GM21737 (cell line): ENCODE data around the gene UMPS.
"Not testable (repeated sequence)": the region's sequence is repeated elsewhere in the genome, so short reads cannot be mapped to it uniquely, and the experiment has no call there.

ENCODE experiments used
- ATAC-seq: cut with Tn5 transposase; IDR thresholded peaks from one replicate; pipeline ENCODE4 v1.9.1; 2021; ENCODE audit warnings: mild to moderate bottlenecking, moderate library complexity; ENCODE audit not compliant: unreplicated experiment

Gene UMPS

DNA sequence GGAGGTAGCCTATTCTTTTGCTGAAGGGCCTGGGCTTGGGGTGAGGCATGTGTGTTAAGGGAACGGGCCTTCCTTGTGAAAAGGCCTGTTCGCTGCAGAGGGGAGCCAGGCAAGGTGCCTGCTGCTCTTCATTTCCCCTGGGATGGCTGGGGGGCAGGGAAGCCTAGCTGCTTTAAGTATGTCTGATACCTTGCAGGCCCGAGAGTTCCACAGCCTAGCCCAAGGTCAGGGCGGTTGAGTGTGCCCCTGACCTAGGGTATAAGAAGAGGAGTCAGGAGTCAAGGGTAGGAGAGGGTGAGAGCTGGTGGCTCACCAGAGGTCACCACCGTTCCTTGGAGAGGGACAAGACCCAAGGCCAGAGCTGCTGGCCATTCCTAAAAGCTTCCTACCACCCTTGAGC lies 46.6 kb downstream of the UMPS start:
- no peak for ATAC-seq

DNA sequence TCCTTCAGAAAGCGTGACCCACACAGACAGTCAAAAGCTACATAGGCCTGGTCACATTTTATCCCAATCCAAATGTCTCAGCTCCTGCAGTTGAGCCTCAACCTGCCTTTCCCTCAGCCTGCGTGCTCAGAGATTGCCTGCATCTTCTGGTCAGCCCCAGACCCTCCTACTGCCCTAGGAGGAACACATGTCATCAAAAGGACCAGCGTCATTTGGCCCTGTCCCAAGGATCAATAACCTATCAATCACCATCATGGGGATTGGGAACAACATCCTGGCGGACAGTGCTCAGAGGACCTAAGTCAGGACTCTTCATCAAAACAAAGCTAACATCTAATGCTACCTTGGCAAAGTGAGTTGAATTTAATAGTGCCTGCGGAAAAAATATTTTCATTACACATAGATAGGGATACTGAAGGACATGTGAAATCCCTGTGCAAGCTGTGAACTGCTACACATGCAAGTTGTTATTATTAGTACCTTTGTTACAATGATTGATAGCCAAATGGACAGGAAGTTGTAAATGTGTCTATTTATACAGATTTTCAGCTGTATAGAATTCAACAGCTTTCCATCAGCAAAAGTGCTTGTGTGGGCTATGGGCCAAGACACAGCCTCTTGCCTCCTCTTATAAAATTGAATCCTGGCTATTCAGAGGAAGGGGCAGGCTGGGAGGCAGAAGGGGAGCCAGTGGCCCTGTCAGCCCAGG lies 47.7 kb downstream of the UMPS start:
- ATAC-seq, result no peak

DNA sequence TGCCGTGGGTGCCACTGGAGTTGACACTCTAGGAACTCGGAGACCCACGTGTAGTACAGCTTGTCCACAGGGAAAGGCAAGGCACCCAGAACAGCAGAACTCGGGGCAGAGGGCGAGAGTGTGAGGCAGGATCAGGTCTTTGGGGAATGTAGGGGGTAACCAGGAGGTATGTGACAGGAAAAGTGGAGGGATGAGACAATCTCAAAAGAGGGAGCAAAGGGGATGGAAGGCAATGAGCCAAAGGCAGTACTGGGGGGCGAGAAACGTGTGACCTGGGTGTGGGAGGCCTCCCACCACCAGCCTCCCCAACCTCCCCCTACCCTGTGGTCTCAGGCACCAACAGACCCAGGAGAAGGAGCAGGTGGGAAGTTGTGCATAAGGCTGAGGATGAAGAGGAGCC lies 48.9 kb downstream of the UMPS start:
- no peak for ATAC-seq

DNA sequence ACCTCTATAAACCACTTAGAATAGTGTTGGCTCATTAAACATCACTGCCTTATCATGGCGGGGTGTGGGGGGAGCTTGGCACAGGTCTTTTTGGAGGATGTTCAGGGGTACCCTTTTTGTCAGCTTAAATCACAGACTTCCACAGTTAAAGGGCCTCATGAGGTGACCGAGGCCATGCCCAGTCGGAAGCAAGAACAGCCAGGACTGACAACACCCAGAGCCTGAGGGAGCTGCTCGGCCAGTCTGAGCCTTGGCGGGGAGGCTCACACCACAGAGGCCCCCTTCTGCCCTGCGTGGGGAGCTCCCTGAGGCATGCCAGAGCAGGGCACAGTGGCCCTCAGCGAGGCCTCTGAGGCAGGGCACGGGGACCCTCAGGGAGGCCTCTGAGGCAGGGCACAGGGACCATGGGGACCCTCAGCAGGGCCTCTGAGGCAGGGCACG lies 49.5 kb downstream of the UMPS start:
- no peak for ATAC-seq

GRCh38 chr3:124780356-124780755 lies 50.1 kb downstream of the UMPS start:
- no peak for ATAC-seq

DNA sequence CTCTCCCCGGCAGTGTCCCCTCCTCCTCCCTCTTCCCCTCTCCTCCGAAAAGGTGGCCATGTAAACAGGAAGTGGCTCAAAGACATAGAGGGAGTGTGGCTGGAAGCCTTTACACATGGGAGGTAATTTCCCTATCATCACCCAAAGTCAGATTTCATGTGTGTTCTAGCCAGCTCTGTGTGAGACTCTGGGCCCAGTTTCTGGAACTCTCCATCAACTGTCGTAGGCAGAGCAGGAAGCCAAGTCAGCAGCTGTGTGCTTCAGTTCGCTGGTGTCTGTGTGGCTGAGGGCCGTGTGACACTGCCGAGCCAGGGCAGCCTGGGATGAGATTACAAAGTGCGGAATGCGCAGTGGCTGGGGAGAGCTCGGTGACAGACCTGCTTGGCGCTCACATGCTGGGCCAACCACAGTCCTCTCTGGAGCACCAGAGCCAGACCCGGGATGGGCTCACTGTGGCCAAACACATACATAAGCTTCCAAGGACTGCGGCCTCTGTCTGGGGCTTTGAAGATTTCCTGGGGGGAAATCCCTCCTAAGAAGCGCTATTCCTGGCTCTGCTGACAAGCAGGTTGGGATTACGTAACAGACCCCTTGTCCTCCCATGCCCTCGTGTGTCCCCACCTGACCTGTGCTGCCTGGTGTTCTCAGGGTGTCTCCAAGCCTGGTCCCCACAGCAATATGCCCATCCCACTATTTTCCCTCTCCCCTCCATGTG lies 50.7 kb downstream of the UMPS start:
- no peak for ATAC-seq

DNA sequence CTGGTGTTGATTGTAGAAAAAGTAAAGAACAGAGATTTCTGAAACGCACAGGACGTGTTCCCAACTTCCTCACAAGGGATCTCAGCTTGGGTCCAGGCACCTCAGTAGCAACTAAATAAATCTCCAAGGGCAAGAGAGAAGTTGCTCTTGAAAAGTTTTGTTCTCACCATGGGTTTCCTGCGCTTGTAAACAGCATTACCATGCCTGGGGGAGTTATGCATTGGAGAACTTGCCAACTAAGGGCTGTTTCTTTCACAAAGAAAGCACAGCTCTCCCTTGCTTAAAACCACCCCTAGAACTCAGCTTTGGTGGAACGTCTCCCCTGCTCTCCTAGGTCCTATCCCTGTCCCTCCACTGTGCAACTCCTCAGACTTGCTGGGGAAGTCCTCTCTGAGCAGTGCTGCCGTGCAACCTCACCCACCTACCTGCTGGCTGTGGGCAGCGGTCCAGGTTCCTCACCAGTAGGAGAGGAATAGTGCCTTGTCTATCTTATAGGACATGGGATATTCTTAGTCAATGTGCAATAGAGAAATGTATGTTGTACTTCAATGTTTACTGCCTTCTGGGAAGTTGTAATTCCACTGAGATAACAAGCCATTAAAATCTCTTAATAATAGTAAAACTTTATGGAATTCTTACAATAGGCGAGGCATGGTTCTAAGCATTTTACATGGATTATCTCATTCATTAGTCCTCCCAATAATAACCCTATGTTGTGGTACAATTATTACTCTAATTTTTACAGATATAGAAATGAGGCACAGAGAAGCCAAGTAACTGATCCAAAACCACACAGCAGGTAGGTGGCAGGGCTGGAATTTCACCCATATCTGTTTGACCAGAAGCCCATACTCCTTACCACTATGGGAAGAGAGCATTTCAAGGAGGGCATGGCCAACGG lies 51.5 kb downstream of the UMPS start:
- ATAC-seq, result no peak

DNA sequence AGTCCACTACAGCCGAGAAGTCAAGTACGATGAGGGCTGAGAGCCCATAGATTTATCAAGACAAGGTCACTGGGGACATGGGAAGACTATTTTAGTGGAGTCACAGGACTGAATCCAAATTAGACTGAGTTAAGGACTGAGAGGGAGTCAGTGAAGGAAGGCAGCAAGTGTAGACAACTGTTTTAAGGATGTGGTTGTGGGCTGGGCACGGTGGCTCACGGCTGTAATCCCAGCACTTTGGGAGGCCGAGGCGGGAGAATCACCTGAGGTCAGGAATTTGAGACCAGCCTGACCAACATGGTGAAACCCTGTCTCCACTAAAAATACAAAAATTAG lies 52.1 kb downstream of the UMPS start:
- not testable (repeated sequence) for ATAC-seq

GRCh38 chr3:124783696-124784095 lies 53.4 kb downstream of the UMPS start:
- no peak for ATAC-seq

DNA sequence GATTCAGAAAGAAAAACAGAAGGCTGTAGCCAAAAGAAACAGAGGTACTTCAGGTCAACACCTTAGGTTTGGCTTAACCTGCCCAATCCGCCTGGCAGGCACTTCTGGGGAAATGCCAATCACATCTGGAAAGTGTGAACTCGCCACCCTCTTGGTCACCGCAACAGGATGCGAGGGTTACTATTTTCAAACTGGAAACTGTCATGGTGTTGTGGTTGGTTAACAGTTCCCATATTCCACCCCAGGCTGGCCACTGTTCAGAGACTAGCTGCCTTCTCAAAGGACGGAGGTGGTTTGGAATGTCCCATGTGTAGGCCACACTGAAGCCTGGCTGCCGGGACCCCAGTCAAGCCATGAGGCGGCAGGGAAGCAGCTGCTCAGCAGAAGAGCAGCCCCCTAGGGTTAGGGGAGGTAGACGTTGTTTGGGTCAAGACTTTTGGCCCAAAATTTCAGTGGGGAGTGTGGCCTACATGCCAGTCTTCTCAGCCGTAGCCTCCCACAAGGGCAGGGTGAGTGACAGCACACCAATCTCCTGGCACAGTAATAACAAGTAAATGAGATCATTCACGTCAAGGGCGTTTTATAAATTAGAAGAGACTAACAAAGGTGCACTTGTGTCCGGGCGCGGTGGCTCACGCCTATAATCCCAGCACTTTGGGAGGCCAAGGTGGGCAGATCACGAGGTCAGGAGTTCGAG lies 54.6 kb downstream of the UMPS start:
- ATAC-seq, result peak; percentile 59

- ATAC-seq, result no peak
Measured at GRCh38 chr3:124785973-124786372, 55.7 kb downstream of the UMPS start.

GRCh38 chr3:124786511-124787241 lies 56.4 kb downstream of the UMPS start:
- no peak for ATAC-seq

- no peak for ATAC-seq
Measured at GRCh38 chr3:124787476-124788195, 57.4 kb downstream of the UMPS start.

DNA sequence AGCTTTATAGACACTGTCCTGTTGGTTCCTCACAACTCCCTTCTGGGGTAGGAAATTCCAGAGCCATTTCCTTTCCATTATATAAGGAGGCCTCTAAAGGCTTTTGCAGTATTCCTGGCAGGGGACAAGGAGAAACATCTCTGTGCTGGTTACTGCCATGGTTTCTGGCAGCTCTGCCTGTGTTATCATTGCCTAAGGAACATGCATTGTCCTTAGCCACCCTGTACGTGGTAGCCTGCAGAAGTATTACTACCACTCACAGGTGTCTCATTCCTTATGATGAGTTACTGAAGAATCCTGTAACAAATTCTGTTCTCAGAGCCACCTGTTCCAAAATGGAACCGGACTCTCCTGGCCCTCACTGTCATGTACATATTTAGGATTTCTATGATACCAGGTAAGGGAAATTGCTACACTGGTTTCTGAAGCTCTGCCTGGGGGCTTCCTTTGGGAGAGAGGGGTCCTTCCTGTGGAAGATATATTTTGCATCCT lies 58.0 kb downstream of the UMPS start:
- no peak for ATAC-seq

- ATAC-seq, result not testable (repeated sequence)
Measured at GRCh38 chr3:124789103-124789502, 58.9 kb downstream of the UMPS start.

DNA sequence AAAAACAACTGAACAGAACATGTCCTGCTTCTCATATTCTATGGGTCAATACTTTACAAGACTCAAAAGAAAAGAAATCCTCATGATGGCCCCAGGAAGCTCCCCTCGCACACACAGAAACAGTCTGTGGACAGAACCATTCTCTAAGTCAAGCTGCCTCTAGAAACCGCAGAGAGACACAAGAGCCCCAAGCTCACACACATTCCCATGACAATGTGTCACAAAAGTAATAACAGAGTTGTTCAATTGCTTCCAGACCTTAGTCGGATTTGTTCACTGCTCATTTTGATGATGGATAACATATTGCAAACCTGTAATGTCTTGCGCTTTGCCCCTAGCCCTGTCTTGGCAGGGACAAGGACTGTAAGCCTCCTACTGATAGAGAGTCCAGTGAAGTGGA lies 60.9 kb downstream of the UMPS start:
- no peak for ATAC-seq

GRCh38 chr3:124791639-124792151 lies 61.4 kb downstream of the UMPS start:
- no peak for ATAC-seq

DNA sequence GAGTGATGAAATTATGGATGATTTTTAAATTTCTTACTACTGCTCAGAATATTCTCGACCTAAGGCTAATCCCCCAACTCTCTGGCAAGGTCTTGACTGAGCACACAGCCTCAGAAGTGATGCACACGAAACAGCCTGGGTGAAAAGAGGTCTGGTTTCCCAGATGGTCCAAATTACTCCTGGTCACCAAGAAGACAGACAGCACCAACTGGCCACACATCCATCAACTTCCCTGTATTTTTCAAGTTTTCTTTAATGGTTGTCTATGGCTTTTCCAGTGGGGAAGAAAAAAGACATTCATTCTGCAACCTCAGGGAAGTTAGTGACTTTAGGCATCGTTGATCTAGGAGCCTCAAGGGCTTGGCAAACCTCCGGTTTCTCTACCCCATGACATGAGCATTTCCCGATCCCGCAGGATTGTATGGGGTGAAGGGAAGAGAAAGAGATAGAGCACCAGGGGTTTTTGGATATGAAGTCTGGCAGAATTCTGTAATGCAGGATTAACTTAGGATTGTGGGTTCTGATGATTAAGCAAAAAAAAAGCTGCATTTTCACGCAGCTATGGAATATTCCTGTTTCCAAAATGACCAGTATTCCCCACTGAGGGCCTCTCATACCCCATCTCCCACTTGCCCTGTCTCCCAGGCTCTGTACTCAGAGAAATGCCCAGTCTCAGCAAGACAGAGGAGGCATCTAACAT lies 62.2 kb downstream of the UMPS start:
- ATAC-seq, result no peak
